Natural killer cell (primary cell): ENCODE measurements around the gene SEMA3A. TPM values are rescaled to one million over a fixed set of nuclear protein-coding genes. Genes with fewer than 3 reads are reported as not detected.

Source experiments
- ATAC-seq, 3 donors: fragments of 150-1000 bp in 2 of 3; fragments of 200-7000 bp in 1 of 3; cut with Tn5 transposase; 1 replicate in 1 of 3; 2 replicates in 2 of 3; pipeline ENCODE4 v1.10.0; 2021; ENCODE audit warnings: mild to moderate bottlenecking in 2 of 3, moderate library complexity in 2 of 3
- DNase-seq, 2 donors: peaks; one replicate each; pipeline versions ENCODE4 v3.0.0 to v3.0.0-alpha.2; 2013 to 2021; ENCODE audit warnings: mixed read lengths in 1 of 2
- H3K27ac ChIP-seq: one replicate; pipeline ENCODE4 v1.5.1; 2013; ENCODE audit warnings: mild to moderate bottlenecking, low read length
- H3K27me3 ChIP-seq: one replicate; pipeline ENCODE4 v1.6.1; 2013; ENCODE audit warnings: low read length; ENCODE audit not compliant: control insufficient read depth, insufficient read depth
- H3K36me3 ChIP-seq: one replicate; pipeline ENCODE4 v1.6.1; 2013; ENCODE audit warnings: low read length; ENCODE audit not compliant: control insufficient read depth, insufficient read depth
- H3K4me1 ChIP-seq: one replicate; pipeline ENCODE4 v1.6.1; 2013; ENCODE audit warnings: low read length; ENCODE audit not compliant: control insufficient read depth, insufficient read depth
- H3K4me3 ChIP-seq: one replicate; pipeline ENCODE4 v1.5.1; 2013; ENCODE audit warnings: low read length
- H3K9me3 ChIP-seq: one replicate; pipeline ENCODE4 v1.6.1; 2013; ENCODE audit warnings: low read length; ENCODE audit not compliant: control insufficient read depth, insufficient read depth
- H3K27ac Mint-ChIP-seq, 2 donors: one replicate each; pipeline ENCODE4 v1.8.0; 2022; ENCODE audit warnings: mild to moderate bottlenecking in 2 of 2, mixed read lengths in 2 of 2, moderate library complexity in 1 of 2
- H3K27me3 Mint-ChIP-seq, 2 donors: one replicate each; pipeline ENCODE4 v1.8.0; 2022; ENCODE audit warnings: low read depth in 2 of 2, mixed read lengths in 2 of 2
- H3K36me3 Mint-ChIP-seq: one replicate; pipeline ENCODE4 v1.8.0; 2022; ENCODE audit warnings: mixed read lengths
- H3K4me1 Mint-ChIP-seq, 2 donors: one replicate each; pipeline ENCODE4 v1.8.0; 2022; ENCODE audit warnings: mixed read lengths in 2 of 2
- H3K4me3 Mint-ChIP-seq: one replicate; pipeline ENCODE4 v1.8.0; 2022; ENCODE audit warnings: mild to moderate bottlenecking, moderate library complexity, mixed read lengths
- H3K9me3 Mint-ChIP-seq, 2 donors: one replicate each; pipeline ENCODE4 v1.8.0; 2022; ENCODE audit warnings: mixed read lengths in 2 of 2
- WGBS: methylation state at CpG from one replicate; pipeline ENCODE4 v1.1.7; 2013; ENCODE audit warnings: missing lambda C conversion rate; ENCODE audit not compliant: insufficient coverage; 5-methylcytosine and 5-hydroxymethylcytosine counted together
- intact Hi-C: fragments of 100-400 bp; cut with micrococcal nuclease; formaldehyde crosslinking; loops from one replicate; pipeline ENCODE4 v1.14.2; 2022
- total RNA-seq, 4 donors: library from RNA; stranded (reverse); fragments of 120-200 nt in 1 of 4; gene quantifications; one replicate each; pipeline versions ENCODE4 v1.2.3 to v1.2.4, GENCODE V29; 2013 to 2022
- TF ChIP-seq, protein P1 (sequence below): fragments of 200-600 bp; IDR thresholded peaks from one replicate; pipeline ENCODE4 v1.8.0; 2022; ENCODE audit warnings: antibody characterized with exemption

SEMA3A gene
- total RNA-seq, 3 donors from 2014 or later (not counting 1 experiment from before 2014, with no cell fraction given), result 0.13 to 0.21 TPM; not detected in 1

DNA sequence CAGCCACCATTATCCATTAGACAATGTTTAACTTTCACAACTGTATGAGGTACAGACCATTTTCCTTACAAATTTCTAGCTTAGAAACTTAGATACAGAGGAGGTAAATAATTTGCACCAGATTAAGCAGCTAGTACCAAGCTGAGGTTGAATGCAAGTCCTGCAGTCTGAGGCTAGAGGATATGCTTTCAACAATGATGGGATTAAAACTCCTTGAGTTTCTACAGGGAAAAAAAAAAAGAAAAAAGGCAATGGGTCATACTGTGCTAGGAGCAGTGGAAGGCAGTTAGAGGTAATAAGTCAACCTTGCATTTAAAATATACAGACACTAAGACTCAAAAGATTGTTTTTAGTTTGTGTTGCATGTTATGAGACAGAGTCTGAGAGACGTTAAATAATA is 86.5 kb downstream of the SEMA3A start:
- Histone ChIP-seq H3K9me3 (no peaks in the 10 kb centered on the region), H3K27me3 (no peaks in the 10 kb centered on the region), H3K4me1 (no peaks in the 10 kb centered on the region), H3K4me3 (no peak overlapping the region), H3K27ac (no peak overlapping the region), H3K36me3 (no peaks in the 10 kb centered on the region)
- no peaks in the 10 kb centered on the region for H3K27me3 Mint-ChIP-seq
- peaks cover 0 to 4% of the 10 kb centered on the region in 2 donors for H3K9me3 Mint-ChIP-seq
- H3K4me3 Mint-ChIP-seq, result no peak overlapping the region
- DNase-seq (no peak), ATAC-seq (no peak)
- no peaks in the 10 kb centered on the region for H3K4me1 Mint-ChIP-seq
- intact Hi-C loops, result no loop called here
- H3K27ac Mint-ChIP-seq, result no peak overlapping the region
- TF ChIP-seq, protein P1, sequence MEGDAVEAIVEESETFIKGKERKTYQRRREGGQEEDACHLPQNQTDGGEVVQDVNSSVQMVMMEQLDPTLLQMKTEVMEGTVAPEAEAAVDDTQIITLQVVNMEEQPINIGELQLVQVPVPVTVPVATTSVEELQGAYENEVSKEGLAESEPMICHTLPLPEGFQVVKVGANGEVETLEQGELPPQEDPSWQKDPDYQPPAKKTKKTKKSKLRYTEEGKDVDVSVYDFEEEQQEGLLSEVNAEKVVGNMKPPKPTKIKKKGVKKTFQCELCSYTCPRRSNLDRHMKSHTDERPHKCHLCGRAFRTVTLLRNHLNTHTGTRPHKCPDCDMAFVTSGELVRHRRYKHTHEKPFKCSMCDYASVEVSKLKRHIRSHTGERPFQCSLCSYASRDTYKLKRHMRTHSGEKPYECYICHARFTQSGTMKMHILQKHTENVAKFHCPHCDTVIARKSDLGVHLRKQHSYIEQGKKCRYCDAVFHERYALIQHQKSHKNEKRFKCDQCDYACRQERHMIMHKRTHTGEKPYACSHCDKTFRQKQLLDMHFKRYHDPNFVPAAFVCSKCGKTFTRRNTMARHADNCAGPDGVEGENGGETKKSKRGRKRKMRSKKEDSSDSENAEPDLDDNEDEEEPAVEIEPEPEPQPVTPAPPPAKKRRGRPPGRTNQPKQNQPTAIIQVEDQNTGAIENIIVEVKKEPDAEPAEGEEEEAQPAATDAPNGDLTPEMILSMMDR, result no peak
- 100% methylated on average over 1 of the region's 1 CpG for WGBS
- peaks cover 7% of the 10 kb centered on the region for H3K36me3 Mint-ChIP-seq

DNA sequence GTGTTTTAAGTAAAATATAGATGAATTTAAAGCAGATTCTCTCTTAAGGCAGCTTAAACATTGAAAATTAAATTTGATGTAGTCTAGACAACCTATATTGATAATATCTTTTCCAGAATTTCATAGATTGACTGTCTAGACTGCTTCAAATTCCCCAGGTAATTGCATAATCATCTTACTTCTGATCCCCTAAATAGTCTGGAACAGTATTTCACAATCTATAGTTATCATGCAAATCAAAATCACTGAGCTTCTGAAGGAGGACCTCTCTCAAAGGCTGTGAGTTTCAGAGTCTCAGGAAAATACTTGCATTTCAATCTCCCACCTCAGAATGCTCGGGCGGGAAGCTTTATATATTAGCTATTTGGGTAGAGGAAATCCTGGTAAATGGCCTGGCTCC is 87.3 kb downstream of the SEMA3A start:
- H3K27ac Mint-ChIP-seq, result no peak overlapping the region
- Histone ChIP-seq H3K27me3 (no peaks in the 10 kb centered on the region), H3K27ac (no peak overlapping the region), H3K36me3 (no peaks in the 10 kb centered on the region), H3K4me3 (no peak overlapping the region), H3K4me1 (no peaks in the 10 kb centered on the region), H3K9me3 (no peaks in the 10 kb centered on the region)
- no CpG with 5 or more reads among the region's 2 CpGs for WGBS
- H3K27me3 Mint-ChIP-seq, result no peaks in the 10 kb centered on the region
- intact Hi-C loops, result no loop called here
- H3K36me3 Mint-ChIP-seq, result peaks cover 7% of the 10 kb centered on the region
- peaks cover 0 to 6% of the 10 kb centered on the region in 2 donors for H3K9me3 Mint-ChIP-seq
- TF ChIP-seq, protein P1, result no peak
- H3K4me1 Mint-ChIP-seq, result no peaks in the 10 kb centered on the region
- no peak for ATAC-seq
- H3K4me3 Mint-ChIP-seq, result no peak overlapping the region
- DNase-seq, result no peak

DNA sequence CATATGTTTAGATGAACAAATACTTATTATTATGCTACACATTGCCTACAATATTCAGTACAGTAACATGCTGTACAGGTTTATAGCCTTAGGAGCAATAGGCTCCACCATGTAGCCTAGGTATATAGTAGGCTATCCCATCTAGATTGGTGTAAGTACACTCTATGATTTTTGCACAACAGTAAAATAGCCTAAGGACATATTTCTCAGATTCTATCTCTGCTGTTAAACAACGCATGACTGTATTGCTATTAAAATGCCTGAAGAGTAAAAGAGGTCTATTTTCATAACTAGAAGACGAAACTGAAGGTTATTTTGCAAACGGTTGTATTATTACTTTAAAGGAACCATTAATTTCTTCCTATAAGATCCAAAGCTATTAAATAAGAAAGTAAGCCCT is 88.3 kb downstream of the SEMA3A start:
- H3K27ac ChIP-seq, result no peak overlapping the region
- DNase-seq (no peak), ATAC-seq (no peak)
- TF ChIP-seq, protein P1, result no peak
- intact Hi-C loops, result no loop called here
- no peaks in the 10 kb centered on the region for H3K27me3 Mint-ChIP-seq
- H3K4me1 Mint-ChIP-seq, result no peaks in the 10 kb centered on the region
- H3K4me3 Mint-ChIP-seq, result no peak overlapping the region
- H3K27me3 ChIP-seq, result no peaks in the 10 kb centered on the region
- no peaks in the 10 kb centered on the region for H3K4me1 ChIP-seq
- H3K36me3 Mint-ChIP-seq, result peaks cover 7% of the 10 kb centered on the region
- H3K9me3 ChIP-seq, result no peaks in the 10 kb centered on the region
- H3K9me3 Mint-ChIP-seq, result peaks cover 0 to 6% of the 10 kb centered on the region in 2 donors
- H3K36me3 ChIP-seq, result no peaks in the 10 kb centered on the region
- no peak overlapping the region for H3K4me3 ChIP-seq
- no peak overlapping the region for H3K27ac Mint-ChIP-seq
- no CpG with 5 or more reads among the region's 3 CpGs for WGBS

DNA sequence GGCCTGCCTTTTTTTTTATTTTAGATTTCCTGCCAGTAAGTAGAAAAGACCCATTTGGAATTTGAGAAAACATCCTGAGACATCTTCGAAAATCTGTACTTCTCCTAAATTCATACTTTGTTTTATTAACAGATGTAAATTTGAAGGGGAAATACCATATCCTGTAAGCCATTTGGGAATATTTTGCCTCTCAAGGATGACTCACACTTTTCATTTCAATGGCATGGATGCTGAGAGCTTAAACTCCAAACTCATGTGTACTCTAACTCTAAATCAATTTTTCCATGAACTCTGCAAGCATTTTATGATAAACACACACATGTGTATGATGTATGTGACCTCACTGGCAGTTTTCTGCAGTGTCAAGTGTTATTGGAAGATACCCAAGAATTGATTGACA is 89.0 kb downstream of the SEMA3A start:
- Mint-ChIP-seq H3K36me3 (peaks cover 7% of the 10 kb centered on the region), H3K27ac (no peak overlapping the region), H3K9me3 (peaks cover 0 to 6% of the 10 kb centered on the region in 2 donors), H3K4me3 (no peak overlapping the region), H3K27me3 (no peaks in the 10 kb centered on the region), H3K4me1 (no peaks in the 10 kb centered on the region)
- intact Hi-C loops, result no loop called here
- DNase-seq (no peak), ATAC-seq (no peak)
- H3K4me3 ChIP-seq, result no peak overlapping the region
- TF ChIP-seq, protein P1, result no peak
- WGBS, result no CpG with 5 or more reads among the region's 1 CpG
- H3K27ac ChIP-seq, result no peak overlapping the region
- H3K9me3 ChIP-seq, result no peaks in the 10 kb centered on the region
- no peaks in the 10 kb centered on the region for H3K4me1 ChIP-seq
- no peaks in the 10 kb centered on the region for H3K36me3 ChIP-seq
- no peaks in the 10 kb centered on the region for H3K27me3 ChIP-seq
